ENCODE measurements around the gene P2RY2. TPM values are rescaled to one million over a fixed set of nuclear protein-coding genes. Genes with fewer than 3 reads are reported as not detected.

The P2RY2 gene
- total and polyA plus RNA-seq, 3 experiments from 2014 or later = not detected

DNA sequence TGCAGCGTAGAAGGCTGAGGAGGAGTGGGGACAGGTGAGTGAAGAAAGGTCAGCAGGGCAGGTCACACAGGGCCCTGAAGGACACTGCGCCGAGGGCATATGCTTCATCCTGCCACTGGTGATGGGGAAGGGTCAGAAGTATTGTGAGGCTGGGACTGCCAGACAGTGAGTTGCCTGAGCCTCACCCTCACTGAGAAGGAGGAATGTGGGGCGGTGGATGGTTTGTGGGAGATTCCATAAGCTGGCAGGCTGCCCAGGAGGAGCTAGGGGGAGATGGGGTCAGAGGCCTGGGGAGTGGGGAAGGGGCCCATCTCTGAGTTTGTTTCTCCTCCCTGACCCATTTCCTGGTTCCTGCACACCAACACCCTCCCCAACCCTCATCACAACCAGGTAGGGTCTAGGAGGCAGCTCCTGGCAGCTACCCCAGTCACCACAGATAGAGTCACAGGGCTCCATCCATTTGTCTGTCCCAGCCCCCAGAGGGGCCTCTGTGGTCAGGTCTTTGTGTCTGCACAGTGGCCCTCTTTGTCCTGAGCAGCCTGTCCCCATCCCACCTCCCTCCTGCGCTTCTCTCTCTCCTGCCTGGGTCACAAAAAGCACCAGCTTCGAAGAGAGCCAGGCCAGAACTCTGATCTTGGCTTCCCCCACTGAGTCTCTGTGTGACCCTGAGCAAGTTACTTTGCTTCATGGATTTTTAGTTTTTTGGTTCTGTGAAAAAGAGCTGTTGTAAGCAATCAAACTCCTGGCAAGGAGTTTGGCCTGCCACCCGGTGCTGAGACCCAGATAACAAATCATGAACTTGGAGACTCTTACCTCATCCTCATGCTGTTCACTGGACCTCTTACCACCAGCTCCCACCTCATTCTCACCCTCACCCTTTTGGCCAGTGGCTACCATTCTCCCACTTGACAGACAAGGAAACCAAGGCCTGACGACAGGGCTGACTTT is 4.6 kb upstream of the P2RY2 start:
- Mint-ChIP-seq H3K36me3 (no peaks in the 10 kb centered on the region), H3K4me1 (peaks cover 0 to 9% (median 4%) of the 10 kb centered on the region in 3 donors), H3K27ac (no peak overlapping the region), H3K4me3 (no peak overlapping the region), H3K27me3 (peaks cover 8 to 10% of the 10 kb centered on the region in 2 donors), H3K9me3 (peaks cover 0 to 3% (median 0%) of the 10 kb centered on the region in 5 donors)
- no peaks in the 10 kb centered on the region for H3K9me3 ChIP-seq (ENCODE audit: low read length)
- CTCF ChIA-PET = interaction anchor here (1.3 kb wide), 1 partner anchor 138 kb away, joined by 3 read pairs; no protein-coding TSS in a partner anchor
- H3K4me1 ChIP-seq (ENCODE audit: insufficient read depth, low read length) = no peaks in the 10 kb centered on the region
- no peaks in the 10 kb centered on the region for H3K36me3 ChIP-seq (ENCODE audit: insufficient read depth, low read length)
- POLR2A ChIA-PET = no interaction called here
- H3K4me3 ChIP-seq (ENCODE audit: low read length) = no peak overlapping the region
- no peaks in the 10 kb centered on the region for H3K27me3 ChIP-seq (ENCODE audit: insufficient read depth, low read length, poor library complexity, severe bottlenecking)
- no peak for DNase-seq
- H3K27ac ChIP-seq (ENCODE audit: low read depth, low read length) = no peak overlapping the region

DNA sequence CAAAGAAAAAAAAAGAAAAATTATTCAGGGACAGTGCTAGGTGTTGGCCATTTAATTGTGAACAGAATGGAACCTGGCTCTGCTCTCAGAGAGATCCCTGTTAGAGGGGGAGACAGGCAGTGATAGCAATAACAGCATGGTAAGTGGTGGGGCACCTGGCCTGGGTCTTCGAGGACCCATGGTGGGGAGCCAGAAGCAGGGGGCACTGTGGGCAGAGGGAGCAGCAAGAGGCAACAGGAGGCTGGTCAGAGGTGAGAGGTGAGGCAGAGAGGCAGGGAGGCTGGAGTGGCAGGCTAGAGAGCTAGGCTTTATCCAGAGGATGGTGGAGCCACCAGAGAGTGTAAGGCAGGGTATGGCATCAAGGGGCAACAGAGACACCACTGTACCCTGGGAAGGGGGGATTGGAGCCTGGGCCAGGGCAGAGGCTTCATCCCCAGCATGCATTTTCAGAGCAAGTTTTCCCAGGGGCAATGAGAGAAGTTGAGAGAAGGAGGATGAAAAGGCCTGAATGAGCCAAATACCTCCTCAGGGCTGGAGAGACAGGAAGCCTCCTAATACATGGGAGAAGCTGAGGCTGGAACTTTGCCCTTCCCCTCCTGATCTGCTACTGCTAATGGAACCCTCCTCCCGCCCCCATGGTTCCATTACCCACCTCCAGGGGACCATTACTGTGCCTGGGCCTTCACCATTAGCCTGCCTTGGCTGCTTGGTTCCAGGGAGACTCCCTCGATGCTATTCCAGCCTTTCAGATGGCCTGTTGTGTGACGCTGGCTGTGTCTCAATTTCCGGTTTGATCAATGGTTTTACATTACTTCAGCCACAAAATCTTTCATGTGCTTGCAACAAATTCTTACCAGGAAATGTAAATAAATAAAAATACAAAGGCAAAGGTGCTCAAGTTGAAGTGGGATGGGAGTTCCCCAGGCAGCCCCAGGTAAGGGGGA is 2.6 kb upstream of the P2RY2 start:
- H3K9me3 ChIP-seq (ENCODE audit: low read length) = no peaks in the 10 kb centered on the region
- CTCF ChIA-PET = no interaction called here

DNA sequence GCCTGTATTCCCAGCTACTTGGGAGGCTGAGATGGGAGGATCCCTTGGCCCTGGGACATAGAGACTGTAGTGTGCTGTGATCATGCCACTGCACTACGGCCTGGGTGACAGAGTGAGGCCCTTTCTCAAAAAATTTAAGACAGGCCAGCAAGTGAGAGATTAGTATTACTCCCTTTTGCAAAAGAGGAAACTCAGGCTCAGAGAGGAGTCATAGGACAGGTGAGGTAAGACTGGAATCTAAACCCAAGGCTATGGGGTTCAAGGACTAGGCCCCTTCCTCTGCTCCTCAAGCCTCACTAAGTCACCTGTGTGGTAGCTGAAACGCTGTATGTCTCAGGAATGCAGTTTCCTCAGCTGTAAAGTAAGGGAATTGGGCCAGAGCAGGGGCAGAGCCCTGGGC is 1.6 kb upstream of the P2RY2 start:
- no peak for DNase-seq
- H3K36me3 Mint-ChIP-seq = no peaks in the 10 kb centered on the region
- Histone ChIP-seq H3K27ac (ENCODE audit: low read depth, low read length) (no peak overlapping the region), H3K4me3 (ENCODE audit: low read length) (no peak overlapping the region), H3K9me3 (ENCODE audit: low read length) (no peaks in the 10 kb centered on the region), H3K36me3 (ENCODE audit: insufficient read depth, low read length) (no peaks in the 10 kb centered on the region), H3K4me1 (ENCODE audit: insufficient read depth, low read length) (no peaks in the 10 kb centered on the region), H3K27me3 (ENCODE audit: insufficient read depth, low read length, poor library complexity, severe bottlenecking) (no peaks in the 10 kb centered on the region)
- ChIA-PET CTCF (no interaction called here), POLR2A (no interaction called here)
- H3K27me3 Mint-ChIP-seq = peaks cover 20 to 23% of the 10 kb centered on the region in 2 donors
- peak overlapping the region in 1 of 7 donors; percentile 24 for H3K4me3 Mint-ChIP-seq
- H3K27ac Mint-ChIP-seq = peak overlapping the region in 1 of 8 donors; percentile 76
- H3K4me1 Mint-ChIP-seq = peaks cover 0 to 15% (median 9%) of the 10 kb centered on the region in 3 donors
- no peaks in the 10 kb centered on the region for H3K9me3 Mint-ChIP-seq

More for the DNA sequence above, 2.6 kb upstream of the P2RY2 start:
- H3K27me3 Mint-ChIP-seq = peaks cover 18 to 23% of the 10 kb centered on the region in 2 donors
- H3K4me3 Mint-ChIP-seq = no peak overlapping the region
- no peaks in the 10 kb centered on the region for H3K36me3 ChIP-seq (ENCODE audit: insufficient read depth, low read length)
- H3K9me3 Mint-ChIP-seq = no peaks in the 10 kb centered on the region
- H3K4me1 Mint-ChIP-seq = peaks cover 0 to 15% (median 9%) of the 10 kb centered on the region in 3 donors
- H3K4me3 ChIP-seq (ENCODE audit: low read length) = no peak overlapping the region
- no peak for DNase-seq
- H3K36me3 Mint-ChIP-seq = no peaks in the 10 kb centered on the region
- no peaks in the 10 kb centered on the region for H3K27me3 ChIP-seq (ENCODE audit: insufficient read depth, low read length, poor library complexity, severe bottlenecking)
- H3K27ac Mint-ChIP-seq = peak overlapping the region in 2 of 8 donors; percentile 10 to 65
- POLR2A ChIA-PET = no interaction called here
- H3K27ac ChIP-seq (ENCODE audit: low read depth, low read length) = no peak overlapping the region
- no peaks in the 10 kb centered on the region for H3K4me1 ChIP-seq (ENCODE audit: insufficient read depth, low read length)

DNA sequence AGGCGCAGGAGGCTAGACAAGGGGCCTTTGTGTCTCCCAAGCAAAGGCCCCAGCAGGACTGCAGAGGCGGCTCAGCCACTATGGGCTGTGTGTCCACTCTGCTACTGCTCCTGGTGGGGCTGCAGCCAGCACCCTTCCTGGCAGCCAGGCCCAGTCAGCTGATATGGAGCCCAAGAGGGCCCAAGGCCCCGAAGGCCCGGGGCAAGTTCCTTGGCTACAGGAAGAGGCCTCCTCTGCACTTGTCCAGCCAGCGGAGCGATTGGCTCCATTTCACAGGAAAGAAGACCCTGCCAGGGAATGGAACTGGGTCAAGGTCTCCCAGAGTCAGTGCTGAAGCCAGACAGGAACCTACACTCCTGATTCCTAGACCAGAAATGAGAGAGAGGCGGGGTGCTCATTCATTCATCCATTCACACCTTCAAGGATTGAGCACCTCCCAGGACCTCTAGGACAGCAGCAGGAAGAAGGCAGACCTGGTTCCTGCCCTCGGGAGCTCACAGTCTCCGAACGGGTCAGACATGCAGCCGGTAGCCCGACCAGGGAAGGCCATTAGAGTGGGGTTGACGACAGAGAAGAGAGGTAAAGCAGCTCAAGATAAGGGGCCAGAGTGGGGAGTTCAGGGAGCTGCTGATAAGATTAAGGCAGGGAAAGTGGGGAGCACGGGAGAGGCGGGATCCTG is 811 bp upstream of the P2RY2 start:
- Mint-ChIP-seq H3K27ac (no peak overlapping the region), H3K4me3 (peak overlapping the region in 5 of 7 donors; percentile 2 to 82 (median 42)), H3K4me1 (peaks cover 0 to 15% (median 9%) of the 10 kb centered on the region in 3 donors), H3K9me3 (no peaks in the 10 kb centered on the region), H3K36me3 (no peaks in the 10 kb centered on the region), H3K27me3 (peaks cover 23 to 25% of the 10 kb centered on the region in 2 donors)
- H3K36me3 ChIP-seq (ENCODE audit: insufficient read depth, low read length) = no peaks in the 10 kb centered on the region
- POLR2A ChIA-PET = no interaction called here
- no peak overlapping the region for H3K4me3 ChIP-seq (ENCODE audit: low read length)
- no peak for DNase-seq
- H3K4me1 ChIP-seq (ENCODE audit: insufficient read depth, low read length) = no peaks in the 10 kb centered on the region
- H3K27ac ChIP-seq (ENCODE audit: low read depth, low read length) = no peak overlapping the region
- no peaks in the 10 kb centered on the region for H3K27me3 ChIP-seq (ENCODE audit: insufficient read depth, low read length, poor library complexity, severe bottlenecking)
- H3K9me3 ChIP-seq (ENCODE audit: low read length) = no peaks in the 10 kb centered on the region
- CTCF ChIA-PET = no interaction called here

DNA sequence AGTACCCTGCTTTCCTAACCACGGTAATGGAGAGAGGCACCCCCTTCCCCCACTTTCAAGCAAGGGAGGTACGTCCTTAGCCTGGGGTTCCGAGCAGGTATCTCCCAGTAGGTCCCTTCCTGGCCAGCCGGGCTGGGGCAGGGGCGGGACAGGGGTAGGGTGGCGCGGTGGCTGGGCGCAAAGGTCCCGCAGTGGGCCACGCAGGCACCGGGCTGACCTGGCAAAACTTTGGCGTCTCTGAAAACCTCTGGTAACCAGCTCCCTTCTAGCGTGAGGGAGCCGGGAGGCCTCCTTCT is 323 bp upstream of the P2RY2 start:
- peaks cover 0 to 15% (median 9%) of the 10 kb centered on the region in 3 donors for H3K4me1 Mint-ChIP-seq
- Histone ChIP-seq H3K36me3 (ENCODE audit: insufficient read depth, low read length) (no peaks in the 10 kb centered on the region), H3K9me3 (ENCODE audit: low read length) (no peaks in the 10 kb centered on the region), H3K4me3 (ENCODE audit: low read length) (no peak overlapping the region), H3K4me1 (ENCODE audit: insufficient read depth, low read length) (no peaks in the 10 kb centered on the region), H3K27me3 (ENCODE audit: insufficient read depth, low read length, poor library complexity, severe bottlenecking) (no peaks in the 10 kb centered on the region), H3K27ac (ENCODE audit: low read depth, low read length) (no peak overlapping the region)
- H3K27ac Mint-ChIP-seq = no peak overlapping the region
- H3K9me3 Mint-ChIP-seq = no peaks in the 10 kb centered on the region
- H3K4me3 Mint-ChIP-seq = peak overlapping the region in 1 of 7 donors; percentile 43
- no peak for DNase-seq
- ChIA-PET POLR2A (no interaction called here), CTCF (no interaction called here)
- peaks cover 23 to 25% of the 10 kb centered on the region in 2 donors for H3K27me3 Mint-ChIP-seq
- no peaks in the 10 kb centered on the region for H3K36me3 Mint-ChIP-seq

DNA sequence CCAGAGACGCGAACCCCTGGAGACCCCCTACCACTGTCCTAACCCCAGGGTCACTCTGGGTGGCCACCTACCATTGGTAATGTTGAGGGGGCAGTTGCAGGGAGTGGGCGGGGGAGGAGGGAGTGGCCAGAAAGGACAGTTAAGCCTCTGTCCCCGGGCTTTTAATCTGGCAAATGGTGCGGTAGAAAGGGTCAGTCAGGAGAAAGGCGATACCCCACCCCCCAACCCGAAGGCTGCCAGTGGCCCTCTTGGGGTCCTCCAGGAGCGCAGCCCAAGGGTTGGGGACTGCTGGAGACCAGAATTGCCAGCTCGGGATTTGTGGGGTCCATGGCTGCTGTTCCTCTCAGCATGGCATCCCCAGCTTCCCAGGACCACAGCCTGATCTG is 742 bp downstream of the P2RY2 start:
- Histone ChIP-seq H3K9me3 (ENCODE audit: low read length) (no peaks in the 10 kb centered on the region), H3K4me1 (ENCODE audit: insufficient read depth, low read length) (no peaks in the 10 kb centered on the region), H3K27ac (ENCODE audit: low read depth, low read length) (no peak overlapping the region), H3K4me3 (ENCODE audit: low read length) (no peak overlapping the region), H3K27me3 (ENCODE audit: insufficient read depth, low read length, poor library complexity, severe bottlenecking) (no peaks in the 10 kb centered on the region), H3K36me3 (ENCODE audit: insufficient read depth, low read length) (no peaks in the 10 kb centered on the region)
- ChIA-PET CTCF (no interaction called here), POLR2A (no interaction called here)
- H3K36me3 Mint-ChIP-seq = no peaks in the 10 kb centered on the region
- no peak for DNase-seq
- no peak overlapping the region for H3K27ac Mint-ChIP-seq
- H3K27me3 Mint-ChIP-seq = peaks cover 23 to 25% of the 10 kb centered on the region in 2 donors
- H3K4me3 Mint-ChIP-seq = peak overlapping the region in 3 of 7 donors; percentile 11 to 43 (median 32)
- H3K4me1 Mint-ChIP-seq = peaks cover 0 to 15% (median 9%) of the 10 kb centered on the region in 3 donors
- no peaks in the 10 kb centered on the region for H3K9me3 Mint-ChIP-seq

DNA sequence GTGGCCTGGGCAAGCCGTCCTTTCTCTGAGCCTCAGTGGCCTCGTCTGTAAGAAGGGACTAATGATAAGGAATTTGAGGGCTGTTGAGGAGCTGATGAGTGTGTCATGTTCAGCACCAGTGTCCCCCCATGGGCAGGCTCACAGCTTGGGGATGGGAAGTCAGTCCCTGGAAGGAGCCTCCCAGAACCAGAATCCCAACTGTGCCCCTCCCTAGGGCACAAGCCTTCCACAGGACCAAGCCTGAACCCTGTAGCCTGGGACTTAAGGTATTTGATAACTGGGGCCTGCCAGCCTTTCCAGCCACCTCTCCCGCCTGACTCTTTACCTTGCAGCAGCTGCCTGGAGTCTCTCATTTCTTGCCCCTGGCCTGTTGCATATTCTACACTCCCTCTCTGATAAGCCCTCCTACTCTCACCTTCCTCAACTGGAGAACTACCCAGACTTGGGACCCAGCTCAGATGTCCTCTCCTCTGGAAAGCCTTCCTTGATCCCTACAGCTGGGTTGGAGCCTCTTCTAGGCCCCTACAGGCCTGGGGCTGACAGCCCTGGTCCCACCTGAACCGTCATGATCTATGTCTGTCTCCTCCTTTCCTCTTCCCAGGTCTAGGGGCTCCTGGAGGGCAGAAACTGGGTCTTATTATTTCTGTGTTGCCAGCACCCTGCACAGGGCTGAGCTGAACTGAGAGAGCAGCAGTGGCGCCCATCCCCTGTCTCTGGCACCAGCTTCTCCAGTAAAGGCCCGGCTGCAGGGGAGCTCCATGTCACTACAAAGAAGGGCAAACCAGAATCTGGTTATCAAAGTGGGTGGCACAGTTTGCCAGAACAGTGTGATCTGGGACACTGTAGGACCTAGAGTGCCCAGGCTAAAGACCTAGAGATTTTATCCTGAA is 1.6 kb downstream of the P2RY2 start:
- H3K9me3 Mint-ChIP-seq = no peaks in the 10 kb centered on the region
- Histone ChIP-seq H3K9me3 (ENCODE audit: low read length) (no peaks in the 10 kb centered on the region), H3K27ac (ENCODE audit: low read depth, low read length) (no peak overlapping the region), H3K4me1 (ENCODE audit: insufficient read depth, low read length) (no peaks in the 10 kb centered on the region), H3K36me3 (ENCODE audit: insufficient read depth, low read length) (no peaks in the 10 kb centered on the region), H3K27me3 (ENCODE audit: insufficient read depth, low read length, poor library complexity, severe bottlenecking) (no peaks in the 10 kb centered on the region), H3K4me3 (ENCODE audit: low read length) (no peak overlapping the region)
- peaks cover 0 to 17% (median 9%) of the 10 kb centered on the region in 3 donors for H3K4me1 Mint-ChIP-seq
- ChIA-PET POLR2A (no interaction called here), CTCF (no interaction called here)
- DNase-seq = no peak
- no peak overlapping the region for H3K27ac Mint-ChIP-seq
- peaks cover 23 to 25% of the 10 kb centered on the region in 2 donors for H3K27me3 Mint-ChIP-seq
- H3K36me3 Mint-ChIP-seq = no peaks in the 10 kb centered on the region
- H3K4me3 Mint-ChIP-seq = peak overlapping the region in 4 of 7 donors; percentile 33 to 69 (median 62)

Data from CD8-positive, alpha-beta memory T cell (primary cell).